Measurements from ENCODE around the gene MANBA.
A peak's percentile ranks its signal among the peaks of the same experiment; 100 is the strongest.
"Not testable (repeated sequence)": the region's sequence is repeated elsewhere in the genome, so short reads cannot be mapped to it uniquely, and the experiment has no call there.

Gene MANBA

GRCh38 chr4:102715057-102715456, 45.7 kb downstream of the MANBA start:
- no peaks in the 10 kb centered on the region for H3K79me2 ChIP-seq (ENCODE audit: low read length)
- no peak overlapping the region for H2AFZ ChIP-seq (ENCODE audit: low read depth, low read length)
- no peaks in the 10 kb centered on the region for H3K9me3 ChIP-seq (ENCODE audit: insufficient read depth, low read length)
- no peak overlapping the region for H3K4me3 ChIP-seq (ENCODE audit: low read length)
- no peaks in the 10 kb centered on the region for H3K27me3 ChIP-seq (ENCODE audit: low read depth, low read length)
- TF ChIP-seq, protein P1, sequence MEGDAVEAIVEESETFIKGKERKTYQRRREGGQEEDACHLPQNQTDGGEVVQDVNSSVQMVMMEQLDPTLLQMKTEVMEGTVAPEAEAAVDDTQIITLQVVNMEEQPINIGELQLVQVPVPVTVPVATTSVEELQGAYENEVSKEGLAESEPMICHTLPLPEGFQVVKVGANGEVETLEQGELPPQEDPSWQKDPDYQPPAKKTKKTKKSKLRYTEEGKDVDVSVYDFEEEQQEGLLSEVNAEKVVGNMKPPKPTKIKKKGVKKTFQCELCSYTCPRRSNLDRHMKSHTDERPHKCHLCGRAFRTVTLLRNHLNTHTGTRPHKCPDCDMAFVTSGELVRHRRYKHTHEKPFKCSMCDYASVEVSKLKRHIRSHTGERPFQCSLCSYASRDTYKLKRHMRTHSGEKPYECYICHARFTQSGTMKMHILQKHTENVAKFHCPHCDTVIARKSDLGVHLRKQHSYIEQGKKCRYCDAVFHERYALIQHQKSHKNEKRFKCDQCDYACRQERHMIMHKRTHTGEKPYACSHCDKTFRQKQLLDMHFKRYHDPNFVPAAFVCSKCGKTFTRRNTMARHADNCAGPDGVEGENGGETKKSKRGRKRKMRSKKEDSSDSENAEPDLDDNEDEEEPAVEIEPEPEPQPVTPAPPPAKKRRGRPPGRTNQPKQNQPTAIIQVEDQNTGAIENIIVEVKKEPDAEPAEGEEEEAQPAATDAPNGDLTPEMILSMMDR (IDR thresholded peaks at IDR 0.05; ENCODE audit: low read depth, low read length) = peak; percentile 20; the same call in 1 of the 2 replicates
- TF ChIP-seq EZH2phosphoT487 (IDR thresholded peaks at IDR 0.05; ENCODE audit: low read depth) = no peak
- no peak overlapping the region for H3K9ac ChIP-seq (ENCODE audit: low read length)
- H3K4me1 ChIP-seq (ENCODE audit: low read length) = peaks cover 7% of the 10 kb centered on the region
- no peak overlapping the region for H3K4me2 ChIP-seq (ENCODE audit: low read length)
- peaks cover 14% of the 10 kb centered on the region; the same call in 1 of the 2 replicates for H4K20me1 ChIP-seq (ENCODE audit: insufficient read depth, low read length)
- peaks cover 24% of the 10 kb centered on the region for H3K36me3 ChIP-seq (replicated peaks; ENCODE audit: low read depth, low read length)
- H3K27ac ChIP-seq (ENCODE audit: low read length) = no peak overlapping the region

GRCh38 chr4:102713774-102714173, 47.0 kb downstream of the MANBA start:
- H3K79me2 ChIP-seq (ENCODE audit: low read length); H3K27me3 ChIP-seq (ENCODE audit: low read depth, low read length); H3K4me1 ChIP-seq (ENCODE audit: low read length); H3K4me2 ChIP-seq (ENCODE audit: low read length); H3K27ac ChIP-seq (ENCODE audit: low read length); H3K4me3 ChIP-seq (ENCODE audit: low read length); H3K9ac ChIP-seq (ENCODE audit: low read length); H3K9me3 ChIP-seq (ENCODE audit: insufficient read depth, low read length); H2AFZ ChIP-seq (ENCODE audit: low read depth, low read length): not testable (repeated sequence)
- Histone ChIP-seq H4K20me1 (ENCODE audit: insufficient read depth, low read length) (peaks cover 21% of the 10 kb centered on the region), H3K36me3 (replicated peaks; ENCODE audit: low read depth, low read length) (peaks cover 18% of the 10 kb centered on the region)

DNA sequence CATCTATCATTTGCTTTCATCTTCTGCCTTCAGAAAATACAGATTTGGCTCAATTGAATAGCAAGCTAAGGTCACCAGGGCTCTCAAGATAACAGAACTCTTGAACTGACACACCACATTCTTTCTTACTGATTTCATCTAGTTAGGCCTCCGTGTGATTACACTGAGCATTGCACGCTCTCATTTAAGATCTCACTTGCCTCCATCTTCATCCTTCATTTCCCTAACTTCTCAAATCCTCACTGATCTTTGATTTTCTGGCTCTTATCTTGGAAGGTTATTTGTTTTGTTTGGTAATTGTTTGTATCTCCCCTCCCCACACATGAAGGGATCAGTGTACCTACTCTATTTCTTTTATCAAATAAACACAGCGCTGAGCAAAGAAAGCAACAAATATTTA, 47.7 kb downstream of the MANBA start:
- Histone ChIP-seq H3K9ac (ENCODE audit: low read length) (no peak overlapping the region), H4K20me1 (ENCODE audit: insufficient read depth, low read length) (peaks cover 21% of the 10 kb centered on the region), H3K27me3 (ENCODE audit: low read depth, low read length) (no peaks in the 10 kb centered on the region), H3K4me1 (ENCODE audit: low read length) (peaks cover 6% of the 10 kb centered on the region), H3K9me3 (ENCODE audit: insufficient read depth, low read length) (no peaks in the 10 kb centered on the region), H3K36me3 (replicated peaks; ENCODE audit: low read depth, low read length) (peaks cover 18% of the 10 kb centered on the region), H3K27ac (ENCODE audit: low read length) (no peak overlapping the region), H3K4me3 (ENCODE audit: low read length) (no peak overlapping the region), H3K79me2 (ENCODE audit: low read length) (no peaks in the 10 kb centered on the region), H2AFZ (ENCODE audit: low read depth, low read length) (no peak overlapping the region), H3K4me2 (ENCODE audit: low read length) (no peak overlapping the region)
- TF ChIP-seq EZH2phosphoT487 (IDR thresholded peaks at IDR 0.05; ENCODE audit: low read depth) = no peak
- TF ChIP-seq, protein P1 (IDR thresholded peaks at IDR 0.05; ENCODE audit: low read depth, low read length) = no peak

DNA sequence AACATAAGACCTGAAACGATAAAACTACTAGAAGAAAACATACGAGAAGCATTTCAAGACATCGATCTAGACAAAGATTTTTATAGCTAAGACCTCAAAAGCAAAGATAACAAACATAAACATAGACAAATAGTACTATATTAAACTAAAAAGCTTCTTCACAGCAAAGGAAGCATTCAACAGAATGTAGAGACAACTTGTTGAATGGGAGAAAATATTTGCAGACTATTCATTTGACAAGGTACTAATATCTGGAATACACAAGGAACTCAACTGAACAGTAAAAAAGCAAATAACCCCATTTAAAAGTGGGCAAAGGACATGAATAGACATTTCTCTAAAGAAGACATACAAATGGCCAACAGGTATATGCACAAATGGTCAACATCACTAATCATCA, 49.8 kb downstream of the MANBA start:
- H3K79me2 ChIP-seq (ENCODE audit: low read length) = peaks cover 10% of the 10 kb centered on the region
- H3K4me3 ChIP-seq (ENCODE audit: low read length) = no peak overlapping the region
- H2AFZ ChIP-seq (ENCODE audit: low read depth, low read length) = no peak overlapping the region
- H3K27ac ChIP-seq (ENCODE audit: low read length) = no peak overlapping the region
- no peaks in the 10 kb centered on the region for H3K9me3 ChIP-seq (ENCODE audit: insufficient read depth, low read length)
- H3K4me2 ChIP-seq (ENCODE audit: low read length) = no peak overlapping the region
- peaks cover 22% of the 10 kb centered on the region for H3K36me3 ChIP-seq (replicated peaks; ENCODE audit: low read depth, low read length)
- no peaks in the 10 kb centered on the region for H3K4me1 ChIP-seq (ENCODE audit: low read length)
- H3K27me3 ChIP-seq (ENCODE audit: low read depth, low read length) = no peaks in the 10 kb centered on the region
- no peak for TF ChIP-seq EZH2phosphoT487 (IDR thresholded peaks at IDR 0.05; ENCODE audit: low read depth)
- TF ChIP-seq, protein P1 (IDR thresholded peaks at IDR 0.05; ENCODE audit: low read depth, low read length) = no peak
- no peak overlapping the region for H3K9ac ChIP-seq (ENCODE audit: low read length)
- H4K20me1 ChIP-seq (ENCODE audit: insufficient read depth, low read length) = peaks cover 22% of the 10 kb centered on the region

DNA sequence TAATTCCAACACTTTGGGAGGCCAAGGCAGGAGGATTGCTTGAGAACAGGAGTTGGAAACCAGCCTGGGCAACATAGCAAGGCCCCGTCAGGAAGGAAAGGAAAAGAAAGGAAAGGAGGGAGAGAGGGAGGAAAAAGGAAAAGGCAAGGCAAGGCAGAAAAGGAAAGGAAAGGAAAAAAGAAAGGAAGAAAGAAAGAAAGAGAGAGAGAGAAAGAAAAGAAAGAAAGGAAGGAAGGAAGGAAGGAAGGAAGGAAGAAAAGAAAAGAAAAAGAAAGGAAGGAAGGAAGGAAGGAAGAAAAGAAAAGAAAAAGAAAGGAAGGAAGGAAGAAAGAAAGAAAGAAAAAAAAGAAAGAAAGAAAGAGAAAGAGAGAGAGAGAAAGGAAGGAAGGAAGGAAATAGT, 51.7 kb downstream of the MANBA start:
- peaks cover 22% of the 10 kb centered on the region for H3K79me2 ChIP-seq (ENCODE audit: low read length)
- H3K4me1 ChIP-seq (ENCODE audit: low read length); H3K27me3 ChIP-seq (ENCODE audit: low read depth, low read length); H3K27ac ChIP-seq (ENCODE audit: low read length); H3K4me3 ChIP-seq (ENCODE audit: low read length); H3K9ac ChIP-seq (ENCODE audit: low read length); H3K4me2 ChIP-seq (ENCODE audit: low read length); H2AFZ ChIP-seq (ENCODE audit: low read depth, low read length); H3K9me3 ChIP-seq (ENCODE audit: insufficient read depth, low read length): not testable (repeated sequence)
- peaks cover 32% of the 10 kb centered on the region for H4K20me1 ChIP-seq (ENCODE audit: insufficient read depth, low read length)
- peaks cover 22% of the 10 kb centered on the region for H3K36me3 ChIP-seq (replicated peaks; ENCODE audit: low read depth, low read length)

All from OCI-LY3 (cell line).